GM04503 (cell line): Measurements from ENCODE around the gene FARP2.

Experiments
- DNase-seq: peaks from one replicate; pipeline ENCODE4 v3.0.0-alpha.2; 2012; ENCODE audit warnings: low read depth

The FARP2 gene

GRCh38 chr2:241534701-241535375, 178.8 kb downstream of the FARP2 start:
- no peak for DNase-seq

GRCh38 chr2:241535871-241536655, 180.0 kb downstream of the FARP2 start:
- no peak for DNase-seq

GRCh38 chr2:241538838-241539615, 182.9 kb downstream of the FARP2 start:
- DNase-seq = no peak

GRCh38 chr2:241539616-241540374, 183.7 kb downstream of the FARP2 start:
- DNase-seq = no peak

- no peak for DNase-seq
Observed at GRCh38 chr2:241540401-241540770, 184.3 kb downstream of the FARP2 start.

- no peak for DNase-seq
Observed at GRCh38 chr2:241540771-241541561, 184.9 kb downstream of the FARP2 start.

- no peak for DNase-seq
Observed at GRCh38 chr2:241541564-241542277, 185.6 kb downstream of the FARP2 start.

GRCh38 chr2:241542278-241542605, 186.2 kb downstream of the FARP2 start:
- DNase-seq = no peak
